Colonic mucosa (tissue), 4 donors: Measurements from ENCODE around the gene DNAH3. TPM values are rescaled to one million over a fixed set of nuclear protein-coding genes. Genes with fewer than 3 reads are reported as not detected.

Experiments used
- DNase-seq: peaks from one replicate; pipeline ENCODE4 v3.0.0-alpha.2; 2020
- H3K27ac ChIP-seq: fragments of 200-600 bp; one replicate; pipeline ENCODE4 v1.8.0; 2021
- H3K27me3 ChIP-seq: fragments of 200-600 bp; one replicate; pipeline ENCODE4 v1.8.0; 2021
- H3K36me3 ChIP-seq: fragments of 200-600 bp; one replicate; pipeline ENCODE4 v1.8.0; 2021
- H3K4me1 ChIP-seq: fragments of 200-600 bp; one replicate; pipeline ENCODE4 v1.8.0; 2021; ENCODE audit warnings: mild to moderate bottlenecking
- H3K4me3 ChIP-seq: fragments of 200-600 bp; one replicate; pipeline ENCODE4 v1.8.0; 2021
- H3K9ac ChIP-seq, 2 donors: one replicate each; pipeline ENCODE4 v1.7.0; 2013; ENCODE audit warnings: control low read depth in 2 of 2, low read depth in 2 of 2, low read length in 2 of 2
- H3K9me3 ChIP-seq: fragments of 200-600 bp; one replicate; pipeline ENCODE4 v1.8.0; 2021
- CTCF ChIP-seq: fragments of 200-600 bp; IDR thresholded peaks from one replicate; pipeline ENCODE4 v1.8.0; 2022; ENCODE audit warnings: antibody characterized with exemption, mild to moderate bottlenecking
- intact Hi-C: fragments of 100-400 bp; cut with DNase I; formaldehyde crosslinking; loops from one replicate; pipeline ENCODE4 v1.14.1; 2022
- total RNA-seq, 2 donors: library from RNA; stranded (reverse); fragmentation: NEBNext Ultra II Directional in 1 of 2; extraction: Animal tissue kit (Norgen Biotek cat#: 25700) in 1 of 2; gene quantifications; one replicate each; pipeline ENCODE4 v1.2.1, GENCODE V29; 2021
- donor health status: healthy.
- donor health status: DM: no; HTN: no; CAD: no.
- donor health status: DM: no; HTN: no; CAD: no.

Gene DNAH3
- total RNA-seq, 2 donors from 2014 or later = 4.2 to 5.1 TPM

- H3K9me3 ChIP-seq = no peaks in the 10 kb centered on the region
- H3K4me3 ChIP-seq = no peak overlapping the region
- no peaks in the 10 kb centered on the region for H3K36me3 ChIP-seq
- DNase-seq = no peak
- no peak for TF ChIP-seq CTCF
- no peaks in the 10 kb centered on the region for H3K27me3 ChIP-seq
- no peak overlapping the region for H3K9ac ChIP-seq
- no peak overlapping the region for H3K27ac ChIP-seq
- intact Hi-C loops = no loop called here
- H3K4me1 ChIP-seq = no peaks in the 10 kb centered on the region
These were observed 209.1 kb downstream of the DNAH3 start for GRCh38 chr16:20941636-20941926.

- Histone ChIP-seq H3K27ac (no peak overlapping the region), H3K4me1 (no peaks in the 10 kb centered on the region), H3K9me3 (no peaks in the 10 kb centered on the region), H3K27me3 (no peaks in the 10 kb centered on the region), H3K9ac (no peak overlapping the region), H3K4me3 (no peak overlapping the region), H3K36me3 (no peaks in the 10 kb centered on the region)
- intact Hi-C loops = no loop called here
- TF ChIP-seq CTCF = no peak
- DNase-seq = no peak
These were observed 209.6 kb downstream of the DNAH3 start for GRCh38 chr16:20940871-20941635.

GRCh38 chr16:20939611-20940010 lies 211.0 kb downstream of the DNAH3 start:
- no peak overlapping the region for H3K9ac ChIP-seq
- H3K4me1 ChIP-seq = no peaks in the 10 kb centered on the region
- no peaks in the 10 kb centered on the region for H3K9me3 ChIP-seq
- H3K36me3 ChIP-seq = no peaks in the 10 kb centered on the region
- no peak for DNase-seq
- H3K27ac ChIP-seq = no peak overlapping the region
- H3K4me3 ChIP-seq = no peak overlapping the region
- H3K27me3 ChIP-seq = no peaks in the 10 kb centered on the region
- intact Hi-C loops = loop anchor here (10.0 kb wide), 1 partner anchor 135 kb away; no protein-coding TSS in a partner anchor
- TF ChIP-seq CTCF = no peak

GRCh38 chr16:20938426-20938825 lies 212.2 kb downstream of the DNAH3 start:
- Histone ChIP-seq H3K27ac (no peak overlapping the region), H3K36me3 (no peaks in the 10 kb centered on the region), H3K4me3 (no peak overlapping the region), H3K27me3 (no peaks in the 10 kb centered on the region), H3K9me3 (no peaks in the 10 kb centered on the region), H3K4me1 (no peaks in the 10 kb centered on the region), H3K9ac (no peak overlapping the region)
- no peak for TF ChIP-seq CTCF
- no peak for DNase-seq
- intact Hi-C loops = loop anchor here (10.0 kb wide), 1 partner anchor 136 kb away; no protein-coding TSS in a partner anchor

GRCh38 chr16:20937736-20938135 lies 212.9 kb downstream of the DNAH3 start:
- Histone ChIP-seq H3K27me3 (no peaks in the 10 kb centered on the region), H3K27ac (no peak overlapping the region), H3K9ac (no peak overlapping the region), H3K9me3 (no peaks in the 10 kb centered on the region), H3K4me3 (no peak overlapping the region), H3K36me3 (no peaks in the 10 kb centered on the region), H3K4me1 (no peaks in the 10 kb centered on the region)
- TF ChIP-seq CTCF = no peak
- intact Hi-C loops = loop anchor here (10.0 kb wide), 1 partner anchor 137 kb away; no protein-coding TSS in a partner anchor
- DNase-seq = peak; percentile 74
